OCI-LY3 (cell line): Measurements from ENCODE around the gene ADARB2.

Experiments
- CTCF ChIP-seq: fragments of 200-600, 300-600 bp; sonication (generic); IDR thresholded peaks from 2 replicates; pipeline ENCODE4 v1.5.1; 2014; ENCODE audit warnings: antibody characterized with exemption, low read length, low read depth
- EZH2phosphoT487 ChIP-seq: fragments of 200-600 bp; shearing (Covaris generic); IDR thresholded peaks from 2 replicates; pipeline ENCODE4 v1.6.1; 2018; ENCODE audit warnings: antibody characterized with exemption, mixed run types, low read depth

DNA sequence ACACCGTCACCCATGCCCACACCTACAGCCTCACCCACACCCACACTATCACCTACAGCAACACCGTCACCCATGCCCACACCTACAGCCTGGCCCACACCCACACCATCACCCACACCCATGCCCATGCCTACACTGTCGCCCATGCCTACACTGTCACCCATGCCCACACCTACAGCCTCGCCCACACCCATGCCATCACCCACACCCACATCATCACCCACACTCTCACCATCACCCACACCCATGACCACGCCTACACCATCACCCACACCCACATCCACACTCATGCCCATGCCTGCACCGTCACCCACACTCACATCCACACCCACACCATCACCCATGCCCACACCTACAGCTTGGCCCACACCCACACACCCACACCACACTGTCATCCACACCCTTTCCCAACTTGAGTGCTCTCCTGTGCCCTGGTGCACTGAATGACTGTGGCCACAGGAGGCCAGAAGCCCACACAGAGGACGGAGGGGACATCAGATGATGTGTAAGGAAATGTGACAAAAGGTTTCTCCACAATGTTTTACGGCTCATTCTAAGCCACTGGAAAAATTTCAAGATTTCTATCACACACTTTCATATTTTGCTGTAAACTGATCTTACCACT lies 527.9 kb downstream of the ADARB2 start:
- no peak for TF ChIP-seq EZH2phosphoT487
- no peak for TF ChIP-seq CTCF
